Measurements from ENCODE around the gene KRT71. TPM values are rescaled to one million over a fixed set of nuclear protein-coding genes. Genes with fewer than 3 reads are reported as not detected.

The KRT71 gene
- total RNA-seq, 4 donors from 2014 or later, result not detected

GRCh38 chr12:52590021-52590420 is 37.1 kb upstream of the KRT71 start:
- Histone ChIP-seq H3K36me3 (no peaks in the 10 kb centered on the region), H3K9me3 (no peaks in the 10 kb centered on the region), H3K4me3 (no peak overlapping the region), H3K27ac (no peak overlapping the region), H3K27me3 (no peaks in the 10 kb centered on the region), H3K4me1 (no peaks in the 10 kb centered on the region)
- ATAC-seq, result no peak
- no peak for TF ChIP-seq CTCF (IDR thresholded peaks at IDR 0.05 in 4 of 5, conservative IDR thresholded peaks at IDR 0.05 in 1 of 5)
- TF ChIP-seq POLR2A (IDR thresholded peaks at IDR 0.05), result no peak
- in situ Hi-C loops (cut with MboI; ENCODE audit: low sequenced_read_pairs in 4 of 4), result loop anchor here in 2 of 4 donors (5.0 to 25.0 kb wide), 3 partner anchors 292 to 397 kb away; no protein-coding TSS in a partner anchor
- intact Hi-C loops (cut with DNase I; ENCODE audit: low total_unique reads), result no loop called here
- DNase-seq, result no peak

GRCh38 chr12:52587563-52587962 is 34.6 kb upstream of the KRT71 start:
- in situ Hi-C loops (cut with MboI; ENCODE audit: low sequenced_read_pairs in 4 of 4) (loop anchor here in 1 of 4 donors (25.0 kb wide), 2 partner anchors 300 to 400 kb away; no protein-coding TSS in a partner anchor), intact Hi-C loops (cut with DNase I; ENCODE audit: low total_unique reads) (no loop called here)
- TF ChIP-seq CTCF (IDR thresholded peaks at IDR 0.05 in 4 of 5, conservative IDR thresholded peaks at IDR 0.05 in 1 of 5), result no peak
- no peak for TF ChIP-seq POLR2A (IDR thresholded peaks at IDR 0.05)
- Histone ChIP-seq H3K27me3 (no peaks in the 10 kb centered on the region), H3K9me3 (no peaks in the 10 kb centered on the region), H3K36me3 (no peaks in the 10 kb centered on the region), H3K4me1 (no peaks in the 10 kb centered on the region), H3K27ac (no peak overlapping the region), H3K4me3 (no peak overlapping the region)
- DNase-seq, result no peak
- no peak for ATAC-seq

GRCh38 chr12:52585946-52586345 is 33.0 kb upstream of the KRT71 start:
- Histone ChIP-seq H3K4me1 (no peaks in the 10 kb centered on the region), H3K27me3 (no peaks in the 10 kb centered on the region), H3K27ac (no peak overlapping the region), H3K36me3 (no peaks in the 10 kb centered on the region), H3K4me3 (no peak overlapping the region), H3K9me3 (no peaks in the 10 kb centered on the region)
- intact Hi-C loops (cut with DNase I; ENCODE audit: low total_unique reads) (no loop called here), in situ Hi-C loops (cut with MboI; ENCODE audit: low sequenced_read_pairs in 4 of 4) (loop anchor here in 1 of 4 donors (25.0 kb wide), 2 partner anchors 301 to 401 kb away; no protein-coding TSS in a partner anchor)
- ATAC-seq (no peak), DNase-seq (no peak)
- TF ChIP-seq CTCF (IDR thresholded peaks at IDR 0.05 in 4 of 5, conservative IDR thresholded peaks at IDR 0.05 in 1 of 5) (no peak), POLR2A (IDR thresholded peaks at IDR 0.05) (no peak)

GRCh38 chr12:52585066-52585465 is 32.1 kb upstream of the KRT71 start:
- Histone ChIP-seq H3K27me3 (no peaks in the 10 kb centered on the region), H3K9me3 (no peaks in the 10 kb centered on the region), H3K27ac (no peak overlapping the region), H3K36me3 (no peaks in the 10 kb centered on the region), H3K4me1 (no peaks in the 10 kb centered on the region), H3K4me3 (no peak overlapping the region)
- no peak for ATAC-seq
- TF ChIP-seq POLR2A (IDR thresholded peaks at IDR 0.05) (no peak), CTCF (IDR thresholded peaks at IDR 0.05 in 4 of 5, conservative IDR thresholded peaks at IDR 0.05 in 1 of 5) (no peak)
- no peak for DNase-seq
- intact Hi-C loops (cut with DNase I; ENCODE audit: low total_unique reads) (no loop called here), in situ Hi-C loops (cut with MboI; ENCODE audit: low sequenced_read_pairs in 4 of 4) (loop anchor here in 1 of 4 donors (25.0 kb wide), 2 partner anchors 302 to 402 kb away; no protein-coding TSS in a partner anchor)
